ENCODE data around the gene ACER1. TPM values are rescaled to one million over a fixed set of nuclear protein-coding genes. Genes with fewer than 3 reads are reported as not detected.

Gene ACER1
- total and polyA plus RNA-seq, 10 of the 15 experiments (the other 5 are each of a cell fraction or from before 2014, with no cell fraction given): not detected

GRCh38 chr19:6271251-6271650 is 62.2 kb downstream of the ACER1 start:
- intact Hi-C loops (cut with micrococcal nuclease; ENCODE audit: unreplicated experiment) (no loop called here), in situ Hi-C loops (cut with MboI) (no loop called here)
- H3K27me3 ChIP-seq (replicated peaks in 1 of 2; ENCODE audit: control insufficient read depth in 2 of 2, insufficient read depth in 2 of 2, low read length in 1 of 2): no peaks in the 10 kb centered on the region
- SMC1A ChIA-PET (ENCODE audit: uncharacterized antibody, unreplicated experiment): no interaction called here
- no peaks in the 10 kb centered on the region for H3K9me3 ChIP-seq (replicated peaks; ENCODE audit: control insufficient read depth, insufficient read depth, low read length)
- BruUV-seq (replicated peaks): no TSS peak
- H4K20me1 ChIP-seq (ENCODE audit: control insufficient read depth, insufficient read depth): peaks cover 4% of the 10 kb centered on the region; the same call in 1 of the 2 replicates
- DNase-seq (ENCODE audit: low read depth, low spot score) (no peak), FAIRE-seq (no peak), ATAC-seq (no peak)
- no peak overlapping the region for H2AFZ ChIP-seq (ENCODE audit: control insufficient read depth, low read depth, low read length)
- peaks cover 5 to 9% of the 10 kb centered on the region in 2 experiments; a peak in 3 of 4 replicates for H3K36me3 ChIP-seq (ENCODE audit: control insufficient read depth in 2 of 2, insufficient read depth in 2 of 2, low read length in 1 of 2)
- no peak overlapping the region for H3K4me2 ChIP-seq (ENCODE audit: control insufficient read depth, insufficient read depth)
- no peak overlapping the region for H3K9ac ChIP-seq (ENCODE audit: control insufficient read depth, insufficient read depth, low read length)
- H3K4me3 ChIP-seq: no peak overlapping the region
- POLR2A ChIA-PET: interaction anchor here (0.6 kb wide), 2 partner anchors 19 to 471 kb away, joined by 3 to 5 read pairs; no protein-coding TSS in a partner anchor
- H3K79me2 ChIP-seq (ENCODE audit: control insufficient read depth, insufficient read depth, low read length): peaks cover 30% of the 10 kb centered on the region
- no peak overlapping the region for H3K27ac ChIP-seq (ENCODE audit: control insufficient read depth, insufficient read depth)
- 87% methylated on average over 9 of the region's 9 CpGs for WGBS (ENCODE audit: insufficient coverage, insufficient replicate concordance, low lambda C conversion rate, missing lambda C conversion rate)
- RAD21 ChIA-PET (ENCODE audit: unreplicated experiment): no interaction called here
- CTCF ChIA-PET: interaction anchor here (0.6 to 1.3 kb wide), 2 partner anchors 23 to 178 kb away, joined by 3 to 5 read pairs; no protein-coding TSS in a partner anchor
- no peaks in the 10 kb centered on the region for H3K4me1 ChIP-seq (ENCODE audit: control insufficient read depth, insufficient read depth, low read length)
- TF ChIP-seq ZNF207 (IDR thresholded peaks at IDR 0.05; ENCODE audit: borderline replicate concordance) (no peak), SREBF2 (IDR thresholded peaks at IDR 0.05; ENCODE audit: low read length) (no peak), SUZ12 (IDR thresholded peaks at IDR 0.05; ENCODE audit: unreplicated experiment) (no peak), SMAD5 (IDR thresholded peaks at IDR 0.05; ENCODE audit: low read depth) (no peak), KDM1A (IDR thresholded peaks at IDR 0.05; ENCODE audit: borderline replicate concordance) (no peak), BCL3 (IDR thresholded peaks at IDR 0.05; ENCODE audit: borderline replicate concordance, insufficient read depth, low read depth, low read length, poor library complexity, severe bottlenecking) (no peak), SIX5 (IDR thresholded peaks at IDR 0.05; ENCODE audit: low read depth, low read length, severe bottlenecking) (no peak), TAF1 (IDR thresholded peaks at IDR 0.05; ENCODE audit: borderline replicate concordance, low read depth, low read length) (no peak), BHLHE40 (IDR thresholded peaks at IDR 0.05; ENCODE audit: borderline replicate concordance in 1 of 2, low read depth in 2 of 2, low read length in 1 of 2) (no peak), TBL1XR1 (IDR thresholded peaks at IDR 0.05; ENCODE audit: low read depth, low read length) (no peak), ASH2L (IDR thresholded peaks at IDR 0.05; ENCODE audit: borderline replicate concordance, low read depth) (no peak), MYB (IDR thresholded peaks at IDR 0.05; ENCODE audit: borderline replicate concordance, low read depth, low read length) (no peak), EP300 (IDR thresholded peaks at IDR 0.05; ENCODE audit: borderline replicate concordance in 1 of 2, control insufficient read depth in 1 of 2, low read depth in 2 of 2, low read length in 2 of 2) (no peak), HDAC2 (IDR thresholded peaks at IDR 0.05) (no peak), ZNF384 (IDR thresholded peaks at IDR 0.05; ENCODE audit: borderline replicate concordance, low read depth, low read length) (no peak), REST (IDR thresholded peaks at IDR 0.05; ENCODE audit: low read depth, low read length) (no peak), CTCF (IDR thresholded peaks at IDR 0.05 in 2 of 3, conservative IDR thresholded peaks at IDR 0.05 in 1 of 3; ENCODE audit: control insufficient read depth in 2 of 3, extremely low read depth in 1 of 3, insufficient read depth in 1 of 3, low read depth in 3 of 3, low read length in 3 of 3) (no peak), MEF2A (IDR thresholded peaks at IDR 0.05; ENCODE audit: insufficient read depth, low read depth, low read length) (no peak)
